GM19452 (cell line): ENCODE data around the gene USP32.
"Not testable (repeated sequence)": the region's sequence is repeated elsewhere in the genome, so short reads cannot be mapped to it uniquely, and the experiment has no call there.

Experiments
- ATAC-seq: cut with Tn5 transposase; IDR thresholded peaks from one replicate; pipeline ENCODE4 v1.9.1; 2021; ENCODE audit not compliant: unreplicated experiment

Gene USP32

DNA sequence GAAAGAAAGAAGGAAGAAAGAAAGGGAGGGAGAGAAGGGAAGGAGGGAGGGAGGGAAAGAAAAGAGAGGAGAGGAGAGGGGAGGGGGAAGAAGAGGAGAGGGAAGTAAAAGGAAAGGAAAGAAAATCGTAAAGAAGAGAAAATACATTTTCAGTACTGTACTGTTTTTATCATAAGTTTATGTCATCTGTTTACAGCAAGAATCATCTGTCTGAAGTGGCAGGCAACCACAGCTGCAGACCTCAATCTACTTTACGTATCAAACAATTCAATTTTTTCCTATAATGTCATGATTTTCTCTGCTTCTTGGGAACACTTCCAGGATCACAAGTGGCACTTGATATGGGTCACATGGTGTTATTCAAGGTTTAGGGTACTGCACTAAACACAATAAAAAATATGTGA lies 58.3 kb downstream of the USP32 start:
- ATAC-seq = no peak

DNA sequence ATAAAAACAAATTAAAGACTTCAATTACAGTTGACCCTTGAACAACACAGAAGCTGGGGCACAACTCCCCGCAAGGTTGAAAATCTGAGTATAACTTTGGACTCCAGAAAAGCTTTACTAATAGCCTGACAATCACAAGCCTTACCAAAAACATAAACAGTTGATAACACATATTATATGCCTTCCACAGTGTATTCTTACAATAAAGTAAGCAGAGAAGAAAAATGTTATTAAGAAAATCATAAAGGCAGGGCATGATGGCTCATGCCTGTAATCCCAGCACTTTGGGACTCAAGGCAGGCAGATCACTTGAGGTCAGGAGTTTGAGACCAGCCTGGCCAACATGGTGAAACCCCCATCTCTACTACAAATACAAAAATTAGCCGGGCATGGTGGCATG lies 58.9 kb downstream of the USP32 start:
- ATAC-seq = not testable (repeated sequence)

DNA sequence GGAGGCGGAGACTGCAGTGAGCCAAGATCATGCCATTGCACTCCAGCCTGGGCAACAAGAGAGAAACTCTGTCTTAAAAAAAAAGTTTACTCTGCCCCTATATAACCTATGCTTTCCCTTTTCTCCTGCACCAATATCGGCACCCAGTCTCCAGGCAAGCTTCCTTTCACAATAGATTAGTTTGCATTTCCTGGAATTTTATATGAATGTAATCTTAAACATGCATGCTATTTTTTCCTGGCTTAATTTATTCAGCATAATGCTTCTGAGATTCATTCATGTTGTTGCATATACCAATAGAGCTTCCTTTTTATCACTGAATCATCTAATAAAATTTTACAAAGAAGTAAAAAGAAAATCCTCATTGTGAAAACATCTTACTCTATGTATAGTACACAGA lies 59.4 kb downstream of the USP32 start:
- ATAC-seq = no peak

DNA sequence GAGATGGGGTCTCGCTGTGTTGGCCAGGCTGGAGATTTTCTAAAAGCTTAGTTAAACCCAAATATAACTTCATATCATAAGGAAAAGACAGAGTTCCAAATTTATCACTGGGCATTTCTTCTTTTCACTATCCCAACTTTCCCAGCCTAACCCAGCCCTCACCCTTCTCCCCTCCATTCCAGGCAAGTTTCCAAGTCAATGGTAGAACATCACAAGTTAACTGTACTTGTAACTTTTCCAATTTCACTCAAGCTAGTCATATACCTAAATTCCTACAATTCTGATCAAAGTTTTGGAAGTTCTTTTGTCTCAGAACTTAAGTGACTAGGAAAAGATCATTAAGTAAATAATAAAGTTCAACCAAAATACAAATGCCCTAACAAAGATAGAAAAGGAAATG lies 61.2 kb downstream of the USP32 start:
- ATAC-seq = no peak

DNA sequence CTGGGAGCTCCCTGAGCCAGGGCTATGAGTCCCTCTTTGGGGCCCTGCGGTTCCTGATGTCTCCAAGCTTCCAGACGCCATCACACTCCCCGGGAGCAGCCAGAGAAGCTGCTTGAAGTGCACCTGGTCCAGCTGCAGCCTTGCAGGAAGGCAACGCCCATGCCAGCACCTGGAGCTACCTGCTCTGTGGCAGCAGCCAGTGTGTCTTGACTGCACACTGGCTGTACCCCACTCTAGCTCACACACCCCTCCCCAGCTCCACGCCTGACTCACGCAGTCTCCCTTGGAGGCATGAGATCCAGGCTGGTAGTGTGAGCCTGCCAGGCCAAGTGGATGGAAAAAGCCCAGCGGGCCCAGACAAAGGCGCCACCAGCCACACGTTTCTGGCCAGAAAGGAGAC lies 63.3 kb downstream of the USP32 start:
- no peak for ATAC-seq

DNA sequence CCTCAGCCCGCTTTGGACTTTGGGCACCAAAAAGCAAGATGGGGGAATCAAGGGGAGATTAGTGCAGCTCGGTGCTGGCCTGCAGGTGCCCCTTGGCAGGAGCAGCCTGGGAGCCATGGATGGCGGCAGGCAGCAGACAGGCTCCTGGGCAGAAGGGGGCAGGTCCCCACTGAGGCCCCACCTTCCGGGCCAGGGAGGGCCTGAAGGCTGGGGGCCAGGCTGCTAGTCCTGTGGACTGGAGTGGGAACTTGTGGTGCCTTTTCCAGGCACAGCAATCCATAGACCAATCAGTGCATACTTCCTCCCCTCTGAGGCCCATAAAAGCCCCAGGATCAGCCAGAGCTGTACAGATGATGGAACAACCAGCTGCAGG lies 64.0 kb downstream of the USP32 start:
- no peak for ATAC-seq

DNA sequence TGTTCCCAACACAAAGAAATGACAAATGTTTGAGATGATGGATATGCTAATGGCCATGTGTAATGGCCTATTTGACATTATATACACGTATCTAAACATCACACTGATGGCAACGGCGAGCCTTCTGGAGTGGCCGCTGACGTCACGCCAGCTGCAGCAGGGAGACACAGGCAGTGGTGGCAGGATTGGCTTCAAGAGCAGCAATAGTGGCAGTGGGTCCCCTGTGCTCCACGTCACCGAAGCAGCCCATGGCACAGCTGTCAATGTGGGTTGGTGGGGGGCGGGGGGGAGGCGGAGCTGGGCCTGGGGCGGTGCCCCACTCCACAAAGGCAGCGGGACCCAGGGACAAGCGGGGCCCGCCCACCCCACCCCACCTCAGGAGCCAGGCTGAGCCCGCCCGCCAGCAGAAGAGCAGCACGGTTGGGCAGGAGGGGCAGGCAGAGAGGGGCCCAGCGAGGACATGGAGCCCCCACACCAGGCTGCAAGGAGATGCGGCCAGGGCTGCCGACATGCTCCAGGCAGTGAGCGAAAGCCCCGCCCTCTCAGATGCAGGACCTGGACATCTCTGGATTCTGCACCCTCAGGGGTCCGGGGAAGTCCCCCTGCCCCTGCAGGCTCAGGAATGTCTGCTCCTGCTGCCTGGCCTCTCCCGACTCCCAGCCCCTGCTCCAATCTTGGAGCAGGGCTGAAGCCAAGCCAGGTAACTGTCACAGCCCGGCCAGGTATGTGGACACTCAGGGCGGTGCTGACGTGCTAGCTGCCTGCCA lies 64.6 kb downstream of the USP32 start:
- no peak for ATAC-seq

DNA sequence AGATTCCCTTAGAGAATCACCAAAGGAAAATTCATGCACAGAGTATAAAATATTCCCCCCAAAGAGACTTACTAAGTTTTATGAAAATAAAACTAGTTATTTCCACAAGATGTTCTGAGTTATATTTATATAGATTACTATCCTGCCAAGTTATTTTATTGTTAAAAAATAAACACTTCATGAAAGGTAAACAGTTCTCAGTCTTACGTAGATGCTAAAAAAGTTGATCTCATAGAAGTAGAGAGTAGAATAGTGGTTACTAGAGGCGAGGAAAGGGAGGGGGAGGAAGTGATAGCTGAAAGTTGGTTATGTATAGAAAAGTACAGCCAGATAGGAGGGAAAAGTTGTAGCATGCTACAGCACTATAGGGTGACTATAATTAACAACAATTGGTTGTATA lies 65.2 kb downstream of the USP32 start:
- no peak for ATAC-seq

DNA sequence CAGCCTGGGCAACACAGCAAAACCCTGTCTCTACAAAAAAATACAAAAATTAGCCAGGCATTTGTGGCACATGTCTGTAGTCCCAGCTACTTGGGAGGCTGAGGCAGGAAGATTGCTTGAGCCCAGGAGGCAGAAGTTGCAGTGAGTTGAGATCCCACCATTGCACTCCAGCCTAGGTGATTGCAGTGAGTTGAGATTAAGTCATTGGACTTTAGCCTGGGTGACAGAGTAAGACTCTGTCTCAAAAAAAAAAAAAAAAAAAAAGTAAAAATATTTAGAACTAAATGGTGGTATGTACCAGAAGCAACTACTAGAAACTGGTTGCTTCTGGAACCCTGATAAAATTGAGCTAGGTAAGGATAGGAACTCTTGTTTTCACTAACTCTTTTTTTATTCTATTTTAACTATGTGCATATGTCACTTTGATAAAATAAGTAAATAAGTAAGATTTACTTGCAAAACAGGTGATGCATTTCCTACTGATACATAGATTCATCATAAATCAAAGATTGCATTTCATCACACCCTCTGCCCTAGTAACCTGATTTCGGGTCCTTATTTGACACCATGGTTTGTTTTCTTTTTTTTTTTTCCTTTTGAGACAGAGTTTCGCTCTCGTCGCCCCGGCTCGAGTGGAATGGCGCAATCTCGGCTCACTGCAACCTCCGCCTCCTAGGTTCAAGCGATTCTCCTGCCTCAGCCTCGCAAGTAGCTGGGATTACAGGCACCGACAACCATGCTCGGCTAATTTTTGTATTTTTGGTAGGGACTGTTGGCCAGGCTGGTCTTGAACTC lies 66.0 kb downstream of the USP32 start:
- no peak for ATAC-seq

DNA sequence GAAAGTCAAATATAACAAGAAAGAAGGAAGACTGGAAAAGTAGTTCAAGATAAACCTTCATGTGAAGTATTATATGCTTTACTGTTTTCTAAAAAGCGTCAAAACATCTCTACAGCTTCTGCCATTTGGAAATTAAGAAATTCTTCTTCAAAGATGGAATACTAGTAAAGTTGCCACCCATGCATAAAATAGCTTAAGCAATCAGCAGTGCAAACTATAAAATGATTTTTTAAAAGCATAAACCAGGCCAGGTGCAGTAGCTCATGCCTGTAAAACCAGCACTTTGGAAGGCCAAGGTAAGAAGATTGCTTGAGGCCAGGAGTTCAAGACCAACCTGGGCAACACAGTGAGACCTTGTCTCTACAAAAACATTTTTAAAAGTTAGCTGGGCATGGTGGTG lies 68.2 kb downstream of the USP32 start:
- ATAC-seq = no peak

DNA sequence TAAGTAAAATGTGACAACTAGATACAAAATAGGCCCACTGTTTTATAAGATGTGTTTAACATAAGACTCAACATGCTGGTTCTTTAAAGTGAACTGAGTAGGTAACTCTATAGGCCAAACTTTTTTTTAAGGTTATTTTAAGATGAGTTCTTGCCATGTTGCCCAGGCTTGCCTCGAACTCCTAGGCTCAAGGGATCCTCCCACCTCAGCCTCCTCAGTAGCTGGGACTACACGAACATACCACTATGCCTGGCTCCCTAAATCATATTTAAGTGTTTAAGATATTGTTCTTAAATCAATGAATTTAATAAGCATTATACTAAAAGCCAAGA lies 69.9 kb downstream of the USP32 start:
- no peak for ATAC-seq

DNA sequence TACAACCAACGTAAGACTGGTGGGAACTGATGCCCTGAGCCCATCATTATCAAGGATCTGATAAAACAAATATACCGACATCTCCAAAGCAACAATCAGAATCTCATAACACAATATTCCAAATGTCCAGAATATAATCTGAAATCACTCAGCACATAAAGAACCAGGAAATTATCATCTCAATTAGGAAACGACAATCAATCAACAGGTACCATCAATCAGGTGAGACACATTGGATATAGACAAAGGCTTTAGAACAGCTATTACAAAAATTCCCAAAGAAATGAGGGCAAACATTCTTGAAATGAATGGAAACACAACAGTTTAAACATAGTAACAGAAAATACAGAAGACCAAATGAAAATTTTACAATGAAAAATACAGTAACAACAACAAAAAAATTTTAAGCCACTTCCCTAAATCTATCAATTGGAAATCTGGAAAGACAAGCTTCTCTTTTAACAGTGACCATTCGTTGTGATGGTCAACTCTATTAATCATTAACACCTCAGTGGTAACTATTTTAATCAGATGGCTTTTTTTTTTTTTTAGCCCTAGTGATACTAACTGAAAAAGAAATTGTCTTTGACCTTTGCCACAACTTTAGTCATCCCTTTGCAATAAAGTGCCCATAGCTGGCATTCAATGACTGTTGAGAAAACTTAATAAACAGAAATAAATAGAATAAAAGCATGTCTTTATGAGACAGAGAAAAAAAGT lies 70.4 kb downstream of the USP32 start:
- no peak for ATAC-seq

DNA sequence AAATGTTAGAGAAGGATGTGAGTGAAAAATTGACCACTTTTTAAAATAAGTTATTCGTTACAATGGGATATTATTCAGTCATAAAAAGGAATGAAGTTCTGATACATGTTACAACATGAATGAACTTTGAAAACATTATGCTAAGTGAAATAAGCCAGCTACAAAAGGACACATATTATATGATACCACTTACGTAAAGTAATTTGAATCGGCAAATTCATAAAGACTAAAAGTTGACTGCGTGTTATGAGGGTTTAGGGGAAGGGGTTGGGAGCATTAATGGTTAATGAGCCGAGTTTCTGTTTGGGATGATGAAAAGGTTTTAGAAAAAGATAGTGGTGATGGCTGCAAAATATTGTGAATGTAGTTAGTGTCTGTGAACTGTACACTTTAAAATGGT lies 73.1 kb downstream of the USP32 start:
- ATAC-seq = no peak

DNA sequence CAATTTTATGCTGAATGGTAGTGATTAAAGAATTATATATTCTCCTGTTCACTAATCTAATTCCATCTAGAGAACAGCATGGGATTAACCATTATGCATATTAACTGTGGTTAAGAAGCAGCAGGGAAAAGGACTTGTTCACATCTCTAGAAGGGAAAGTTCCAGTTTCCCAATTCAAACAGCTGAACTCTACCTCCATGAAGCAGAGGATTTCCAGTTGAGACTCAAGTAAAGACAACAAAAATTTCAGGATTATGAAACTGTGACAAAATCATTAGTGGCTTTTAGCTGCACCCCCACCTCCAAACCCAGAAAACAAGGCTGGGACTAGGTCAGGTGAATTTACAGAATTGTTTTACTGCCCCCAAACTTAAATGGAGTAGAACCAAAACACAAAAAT lies 73.6 kb downstream of the USP32 start:
- ATAC-seq = no peak

DNA sequence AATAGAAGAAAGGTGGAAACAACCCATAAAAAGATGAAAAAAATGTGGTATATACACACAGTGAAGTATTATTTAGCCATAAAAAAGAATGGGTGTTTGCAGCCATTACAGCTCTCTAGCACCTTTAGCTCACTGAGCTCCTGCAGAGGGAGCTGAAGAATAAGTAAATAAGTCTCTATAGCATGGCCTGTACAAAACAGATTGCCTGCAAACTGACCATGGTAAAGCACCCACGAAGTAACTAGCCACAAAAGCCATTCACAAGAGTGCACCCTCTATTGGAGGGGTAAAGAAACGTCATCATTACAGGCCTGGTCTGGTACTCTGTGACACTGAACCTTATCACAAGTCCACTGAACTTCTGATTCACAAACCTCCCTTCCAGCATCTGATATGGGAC lies 76.3 kb downstream of the USP32 start:
- no peak for ATAC-seq

DNA sequence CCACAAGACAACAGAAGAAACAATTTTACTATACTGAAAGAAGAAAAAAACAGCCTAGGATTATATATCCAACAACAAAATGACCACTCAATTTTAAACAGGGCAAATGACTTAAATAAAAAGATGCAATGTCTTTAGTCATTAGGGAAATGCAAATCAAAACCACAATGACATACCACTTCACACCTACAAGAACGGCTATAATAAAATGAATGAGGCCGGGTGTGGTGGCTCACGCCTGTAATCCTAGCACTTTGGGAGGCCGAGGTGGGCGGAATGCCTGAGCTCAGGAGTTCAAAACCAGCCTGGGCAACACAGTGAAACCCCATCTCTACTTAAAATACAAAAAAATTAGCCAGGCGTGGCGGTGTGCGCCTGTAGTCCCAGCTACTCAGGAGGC lies 77.0 kb downstream of the USP32 start:
- not testable (repeated sequence) for ATAC-seq

DNA sequence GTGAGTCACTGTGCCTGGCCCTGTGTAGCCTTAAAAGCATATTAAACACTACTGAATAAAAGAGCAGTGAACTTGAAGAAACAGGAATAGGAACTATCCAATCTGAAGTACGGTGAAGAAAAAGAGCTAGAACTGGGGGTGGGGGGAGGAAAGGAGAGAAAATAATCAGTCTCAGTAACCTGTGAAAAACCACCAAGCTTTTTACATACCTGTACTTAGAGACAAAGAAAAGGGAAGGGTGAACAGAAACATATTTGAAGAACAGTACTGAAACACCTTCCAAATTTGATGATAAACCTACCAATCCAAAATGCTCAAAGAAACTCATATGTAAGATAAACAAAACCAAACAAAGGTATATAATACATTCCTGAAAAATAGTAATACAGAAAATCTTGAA lies 77.5 kb downstream of the USP32 start:
- ATAC-seq = no peak

DNA sequence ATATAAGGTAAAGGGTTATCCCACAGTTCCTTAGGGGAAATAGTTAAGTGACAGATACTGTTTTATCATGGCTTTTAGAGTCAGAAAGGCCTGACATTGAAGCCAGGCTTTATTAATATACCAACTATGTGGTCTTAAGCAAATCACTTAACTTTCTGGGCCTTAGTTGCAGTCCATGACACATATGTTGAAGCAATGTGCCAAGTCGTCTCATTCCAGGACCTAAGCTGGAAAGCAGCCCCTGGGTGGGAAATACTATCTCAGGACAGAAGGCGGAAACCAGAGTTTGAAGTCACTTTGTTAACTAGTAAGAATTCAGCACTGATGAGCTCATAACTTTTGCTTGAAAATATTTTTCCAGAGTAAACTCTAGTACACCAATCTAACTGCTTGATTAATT lies 80.0 kb downstream of the USP32 start:
- ATAC-seq = no peak

DNA sequence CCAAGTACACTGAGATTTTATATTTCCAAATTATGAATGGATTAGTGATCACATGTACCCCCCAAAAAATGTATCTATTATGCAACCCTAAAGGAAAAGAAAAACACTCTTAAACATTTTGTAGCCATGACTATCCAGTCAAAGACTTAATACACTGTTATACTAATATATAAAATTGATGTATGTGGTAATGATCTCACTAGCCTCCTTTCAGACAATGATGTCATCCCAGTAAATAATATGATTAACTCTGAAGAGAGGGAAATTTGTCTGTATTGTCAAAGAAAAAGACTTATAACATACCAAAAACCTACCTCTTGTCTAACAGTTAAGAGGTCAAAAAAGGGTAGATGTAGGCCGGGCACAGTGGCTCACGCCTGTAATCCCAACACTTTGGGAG lies 80.7 kb downstream of the USP32 start:
- ATAC-seq = no peak

DNA sequence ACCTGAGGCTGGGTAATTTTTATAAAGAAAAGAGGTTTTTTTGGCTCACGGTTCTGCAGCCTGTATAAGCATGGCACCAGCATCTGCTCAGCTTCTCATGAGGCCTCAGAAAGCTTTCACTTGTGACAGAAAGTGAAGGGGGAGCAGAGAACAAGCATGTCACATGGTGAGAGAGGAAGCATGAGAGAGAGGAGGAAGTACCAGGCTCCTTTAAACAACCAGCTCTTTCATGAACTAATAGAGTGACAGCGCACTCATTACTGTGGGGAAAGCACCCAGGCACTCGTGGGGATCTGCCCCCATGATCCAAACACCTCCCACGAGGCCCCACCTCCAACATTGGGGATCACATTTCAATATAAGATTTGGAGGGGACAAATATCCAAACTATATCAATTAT lies 86.8 kb downstream of the USP32 start:
- ATAC-seq = no peak

DNA sequence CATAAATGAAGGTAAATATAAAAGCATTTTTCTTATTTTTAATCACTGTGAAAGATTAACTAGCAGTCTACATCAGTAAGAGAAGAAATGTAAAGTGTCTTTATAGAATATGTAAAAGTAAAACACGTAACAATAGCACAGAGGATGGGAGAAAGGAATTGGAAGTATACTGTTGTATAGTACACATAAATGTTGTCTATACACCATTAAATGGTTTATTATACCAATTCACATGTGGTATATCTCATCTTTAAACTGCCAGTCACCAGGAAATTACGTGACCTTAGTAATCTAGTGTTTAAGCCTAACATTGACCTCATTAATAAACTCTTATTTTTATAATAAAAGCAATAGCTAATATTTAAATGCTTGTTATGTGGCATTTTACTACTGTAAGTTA lies 87.4 kb downstream of the USP32 start:
- no peak for ATAC-seq

DNA sequence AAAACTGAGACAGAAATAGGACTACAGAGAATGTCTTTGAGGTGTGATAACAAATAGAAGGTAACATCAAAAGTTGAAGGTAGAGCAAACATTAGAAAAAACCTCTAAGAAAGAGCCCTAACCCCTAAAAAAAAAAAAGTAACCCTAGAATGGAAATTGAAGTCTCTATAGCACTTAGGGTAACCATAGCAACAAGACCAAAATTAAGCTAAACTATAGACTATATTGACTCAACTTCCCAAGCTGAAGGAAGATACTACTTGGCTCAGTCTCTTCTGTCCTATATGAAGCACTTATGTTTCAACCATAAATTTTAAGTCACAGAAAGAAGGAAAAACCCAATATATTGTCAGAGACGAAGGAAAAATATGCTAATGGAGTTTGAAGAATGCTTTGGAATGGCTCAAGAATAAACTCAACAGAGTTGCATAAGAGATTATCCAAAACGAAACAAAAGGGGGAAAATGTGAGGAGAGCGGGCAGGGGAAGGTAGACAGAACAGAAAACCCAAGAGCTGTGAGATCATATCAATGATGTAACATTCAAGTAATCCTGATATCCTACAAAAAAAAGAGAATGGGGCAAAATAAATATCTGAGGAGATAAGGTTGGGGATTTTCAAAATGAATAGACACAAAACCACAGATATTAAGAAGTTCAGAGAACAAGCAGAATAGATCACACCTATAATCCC lies 88.4 kb downstream of the USP32 start:
- no peak for ATAC-seq
